Endothelial cell of umbilical vein (primary cell): ENCODE data around the gene RIMS3. TPM values are rescaled to one million over a fixed set of nuclear protein-coding genes. Genes with fewer than 3 reads are reported as not detected.

ENCODE experiments used
- BruUV-seq: library from RNA; stranded (reverse); fragments of 400-500 nt; replicated peaks from 2 replicates; lab custom pipeline; 2021; lab: Mats Ljungman, UMichigan
- CTCF ChIA-PET: fragments of 300-600, 350-600 bp; sonication (Branson Sonifier 250); formaldehyde crosslinking; loops from one replicate; lab custom pipeline; 2021; ENCODE audit warnings: antibody characterized with exemption, inconsistent platforms; lab: Charles Lee
- POLR2A ChIA-PET: fragments of 300-600, 350-600 bp; sonication (Branson Sonifier 250); formaldehyde crosslinking; loops from one replicate; lab custom pipeline; 2021; ENCODE audit warnings: antibody characterized with exemption, inconsistent platforms; lab: Charles Lee
- DNase-seq: peaks from one replicate; pipeline ENCODE4 v3.0.0-alpha.2; 2011; ENCODE audit warnings: low read depth, low spot score
- FAIRE-seq: peaks from 2 replicates; lab custom pipeline; 2011; peaks lifted over from hg19 to GRCh38; lab: Jason Lieb, UNC
- H2AFZ ChIP-seq: 2 replicates; pipeline ENCODE4 v1.6.0; 2012; ENCODE audit warnings: low read depth, low read length, control low read depth, inconsistent platforms
- H3K27ac ChIP-seq: 2 replicates; pipeline ENCODE4 v1.5.1; 2011; ENCODE audit warnings: low read depth, mild to moderate bottlenecking, control low read depth, low read length, moderate library complexity; ENCODE audit not compliant: insufficient read depth
- H3K27me3 ChIP-seq, 2 experiments: 2 replicates each; pipeline versions ENCODE4 v1.6.0 to v1.6.1; 2011; ENCODE audit warnings: low read length in 2 of 2, mixed read lengths in 1 of 2; ENCODE audit not compliant: control insufficient read depth in 2 of 2, insufficient read depth in 2 of 2
- H3K36me3 ChIP-seq, 2 experiments: 2 replicates in 1 of 2; 3 replicates in 1 of 2; pipeline ENCODE4 v1.5.1; 2011; ENCODE audit warnings: low read length in 2 of 2, mild to moderate bottlenecking in 1 of 2, moderate library complexity in 1 of 2; ENCODE audit not compliant: control insufficient read depth in 2 of 2, insufficient read depth in 2 of 2; ENCODE audit errors: extremely low read depth in 1 of 2
- H3K4me1 ChIP-seq: 3 replicates; pipeline ENCODE4 v1.5.1; 2011; ENCODE audit warnings: mild to moderate bottlenecking, low read length; ENCODE audit not compliant: control insufficient read depth, insufficient read depth; ENCODE audit errors: extremely low read depth
- H3K4me2 ChIP-seq: 2 replicates; pipeline ENCODE4 v1.6.1; 2011; ENCODE audit warnings: low read length, control low read depth, mixed read lengths; ENCODE audit not compliant: insufficient read depth
- H3K4me3 ChIP-seq, 3 experiments: fragments of 200-600 bp in 1 of 3; sonication (generic), shearing (Covaris generic) in 1 of 3; replicated peaks in 1 of 3; 2 replicates each; pipeline ENCODE4 v1.5.1; 2011 to 2016; ENCODE audit warnings: control low read depth in 3 of 3, low read length in 3 of 3, mild to moderate bottlenecking in 2 of 3, inconsistent platforms in 1 of 3, low read depth in 1 of 3, moderate library complexity in 1 of 3; ENCODE audit not compliant: insufficient read depth in 1 of 3
- H3K79me2 ChIP-seq: 2 replicates; pipeline ENCODE4 v1.6.0; 2012; ENCODE audit warnings: low read length, inconsistent platforms; ENCODE audit not compliant: control insufficient read depth, insufficient read depth
- H3K9ac ChIP-seq: replicated peaks from 2 replicates; pipeline ENCODE3; 2011; ENCODE audit warnings: low read length, control low read depth; ENCODE audit not compliant: insufficient read depth; ENCODE audit errors: extremely low read depth
- H3K9me1 ChIP-seq: replicated peaks from 3 replicates; pipeline ENCODE4 v1.6.0; 2011; ENCODE audit warnings: mild to moderate bottlenecking, low read length; ENCODE audit not compliant: control insufficient read depth, insufficient read depth; ENCODE audit errors: extremely low read depth
- H3K9me3 ChIP-seq: replicated peaks from 2 replicates; pipeline ENCODE4 v1.5.1; 2012; ENCODE audit warnings: low read length, inconsistent platforms; ENCODE audit not compliant: control insufficient read depth, insufficient read depth
- H4K20me1 ChIP-seq: replicated peaks from 2 replicates; pipeline ENCODE3; 2011; ENCODE audit warnings: mild to moderate bottlenecking, low read length; ENCODE audit not compliant: control insufficient read depth, insufficient read depth; ENCODE audit errors: extremely low read depth
- EZH2 ChIP-seq: IDR thresholded peaks from 2 replicates; pipeline ENCODE4 v1.6.1; 2012; ENCODE audit warnings: borderline replicate concordance, low read depth, mild to moderate bottlenecking, moderate library complexity, low read length, inconsistent platforms; ENCODE audit not compliant: severe bottlenecking
- GATA2 ChIP-seq: IDR thresholded peaks from 2 replicates; pipeline ENCODE4 v1.7.0; 2011; ENCODE audit warnings: low read depth, mild to moderate bottlenecking, moderate library complexity, mixed read lengths, low read length; ENCODE audit not compliant: insufficient read length, insufficient read depth
- dilution Hi-C: fragments of 300-500 bp; cut with MboI; formaldehyde crosslinking; loops from one replicate; pipeline ENCODE4 v1.15.0; 2019; ENCODE audit warnings: low sequenced_read_pairs; ENCODE audit not compliant: extremely low pct_ligation_motif_present
- intact Hi-C: fragments of 100-400 bp; cut with micrococcal nuclease; formaldehyde crosslinking; loops from one replicate; pipeline ENCODE4 v1.10.0; 2022
- polyA plus RNA-seq, 4 experiments: library from polyadenylated mRNA; depleted of rRNA in 3 of 4; stranded (reverse) in 3 of 4; unstranded in 1 of 4; fragments of >200 nt; gene quantifications; 2 replicates each; pipeline versions ENCODE4 v1.2.1 to v1.2.3, GENCODE V29; 2011 to 2012; ENCODE audit warnings: missing spikeins in 1 of 4
- total RNA-seq: library from RNA; stranded (reverse); gene quantifications from 2 replicates; pipeline ENCODE4 v1.2.3, GENCODE V29; 2021
- TF ChIP-seq, protein P1 (sequence below), 2 donors: IDR thresholded peaks; 1 replicate in 1 of 2; 2 replicates in 1 of 2; pipeline ENCODE4 v1.5.1; 2011; ENCODE audit warnings: low read length in 2 of 2, mild to moderate bottlenecking in 2 of 2, moderate library complexity in 2 of 2, control low read depth in 1 of 2, inconsistent platforms in 1 of 2, low read depth in 1 of 2; ENCODE audit not compliant: insufficient read depth in 1 of 2; ENCODE audit errors: extremely low read depth in 1 of 2

Gene RIMS3
- total and polyA plus RNA-seq, 2 donors (not counting 3 experiments of a cell fraction or from before 2014, with no cell fraction given): 0.14 to 0.15 TPM

DNA sequence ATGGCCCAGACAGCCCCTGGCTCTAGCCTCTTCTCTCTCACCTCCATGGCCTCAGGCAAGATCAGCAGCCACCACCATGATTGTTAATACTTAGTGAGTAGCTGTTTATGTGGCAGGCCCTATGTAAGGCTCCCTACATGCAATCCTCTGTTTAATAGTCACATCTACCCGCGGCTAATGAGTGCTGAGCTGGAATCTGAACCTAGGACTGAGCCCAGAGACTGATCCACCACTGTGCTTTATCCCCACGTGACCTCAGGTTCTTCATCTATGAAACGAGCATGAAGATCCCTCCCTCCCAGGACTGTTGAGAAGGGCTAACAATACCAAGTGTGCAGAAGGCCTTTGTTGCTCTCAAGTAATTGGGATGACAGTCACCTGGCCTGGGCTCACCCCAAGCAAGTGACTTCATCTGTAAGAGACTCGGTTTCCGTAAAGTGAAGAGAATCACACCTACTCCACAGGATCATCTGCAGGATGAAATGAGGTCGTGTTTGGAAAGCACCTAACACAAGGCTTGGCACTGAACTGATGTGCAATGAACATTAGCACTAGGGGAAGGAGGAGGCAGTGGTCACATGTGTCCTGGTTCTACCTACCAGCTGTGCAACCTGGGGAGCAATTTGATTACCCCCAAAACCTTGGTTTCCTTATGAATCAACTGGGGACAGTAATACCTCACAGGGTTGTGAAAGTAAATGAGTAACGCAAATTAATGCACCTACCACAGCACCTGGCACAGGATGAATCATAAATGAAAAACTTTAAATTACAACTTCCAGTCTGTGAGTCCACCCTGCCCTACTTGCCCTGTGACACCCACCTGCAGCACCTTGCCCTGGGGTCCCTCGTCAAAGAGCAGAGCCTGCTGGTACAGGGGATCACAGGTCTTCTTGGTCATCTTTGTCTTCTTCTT, 37.2 kb downstream of the RIMS3 start:
- no peak for DNase-seq
- BruUV-seq: no TSS peak

More for the DNA sequence above, 37.2 kb downstream of the RIMS3 start:
- TF ChIP-seq, protein P1, sequence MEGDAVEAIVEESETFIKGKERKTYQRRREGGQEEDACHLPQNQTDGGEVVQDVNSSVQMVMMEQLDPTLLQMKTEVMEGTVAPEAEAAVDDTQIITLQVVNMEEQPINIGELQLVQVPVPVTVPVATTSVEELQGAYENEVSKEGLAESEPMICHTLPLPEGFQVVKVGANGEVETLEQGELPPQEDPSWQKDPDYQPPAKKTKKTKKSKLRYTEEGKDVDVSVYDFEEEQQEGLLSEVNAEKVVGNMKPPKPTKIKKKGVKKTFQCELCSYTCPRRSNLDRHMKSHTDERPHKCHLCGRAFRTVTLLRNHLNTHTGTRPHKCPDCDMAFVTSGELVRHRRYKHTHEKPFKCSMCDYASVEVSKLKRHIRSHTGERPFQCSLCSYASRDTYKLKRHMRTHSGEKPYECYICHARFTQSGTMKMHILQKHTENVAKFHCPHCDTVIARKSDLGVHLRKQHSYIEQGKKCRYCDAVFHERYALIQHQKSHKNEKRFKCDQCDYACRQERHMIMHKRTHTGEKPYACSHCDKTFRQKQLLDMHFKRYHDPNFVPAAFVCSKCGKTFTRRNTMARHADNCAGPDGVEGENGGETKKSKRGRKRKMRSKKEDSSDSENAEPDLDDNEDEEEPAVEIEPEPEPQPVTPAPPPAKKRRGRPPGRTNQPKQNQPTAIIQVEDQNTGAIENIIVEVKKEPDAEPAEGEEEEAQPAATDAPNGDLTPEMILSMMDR (IDR thresholded peaks at IDR 0.05; ENCODE audit: extremely low read depth in 1 of 2, insufficient read depth in 1 of 2, low read depth in 1 of 2, low read length in 2 of 2): no peak
- TF ChIP-seq EZH2 (no peak), GATA2 (no peak)
- Histone ChIP-seq H3K4me1 (no peaks in the 10 kb centered on the region), H4K20me1 (no peaks in the 10 kb centered on the region), H3K4me3 (no peak overlapping the region), H3K4me2 (no peak overlapping the region), H3K27ac (no peak overlapping the region), H3K79me2 (no peaks in the 10 kb centered on the region), H3K9me1 (no peaks in the 10 kb centered on the region), H3K9ac (no peak overlapping the region), H3K27me3 (peaks cover 0 to 8% of the 10 kb centered on the region in 2 experiments), H3K36me3 (no peaks in the 10 kb centered on the region), H2AFZ (no peak overlapping the region), H3K9me3 (no peaks in the 10 kb centered on the region)
- no peak for FAIRE-seq
- dilution Hi-C loops (no loop called here), intact Hi-C loops (no loop called here)
- CTCF ChIA-PET: interaction anchor here (1.2 to 3.5 kb wide), 6 partner anchors 10 to 323 kb away, joined by 3 to 46 read pairs (median 6); no protein-coding TSS in a partner anchor
- POLR2A ChIA-PET: no interaction called here
